HEK293 (cell line): ENCODE data around the gene HDAC10.

Experiments used
- CTCF ChIA-PET: fragments of 350-600 bp; formaldehyde crosslinking; extraction: SDS; loops from one replicate; lab custom pipeline; 2021; ENCODE audit warnings: antibody characterized with exemption; lab: Yijun Ruan, JAX
- POLR2A ChIA-PET: fragments of 300-600 bp; formaldehyde crosslinking; extraction: SDS; loops from one replicate; lab custom pipeline; 2020; ENCODE audit warnings: antibody characterized with exemption, inconsistent platforms; lab: Yijun Ruan, JAX
- H3K27ac ChIP-seq: fragments of 200-500 bp; sonication (Bioruptor generic); 2 replicates; pipeline ENCODE4 v1.5.1; 2014; ENCODE audit warnings: low read depth, low read length, control low read depth, inconsistent platforms; ENCODE audit errors: extremely low read depth
- H3K36me3 ChIP-seq, 2 experiments: fragments of 200-500 bp in 1 of 2; sonication (Bioruptor generic) in 1 of 2; 1 replicate in 1 of 2; 2 replicates in 1 of 2; pipeline ENCODE4 v1.5.1; 2014 to 2017; ENCODE audit warnings: inconsistent platforms in 2 of 2, low read length in 2 of 2; ENCODE audit not compliant: control insufficient read depth in 2 of 2, insufficient read depth in 1 of 2
- H3K4me1 ChIP-seq: fragments of 200-500 bp; sonication (Bioruptor generic); 2 replicates; pipeline ENCODE4 v1.5.1; 2014; ENCODE audit warnings: mild to moderate bottlenecking, low read length, inconsistent platforms; ENCODE audit not compliant: control insufficient read depth, insufficient read depth
- H3K4me3 ChIP-seq: 2 replicates; pipeline ENCODE4 v1.5.1; 2011; ENCODE audit warnings: low read depth, mild to moderate bottlenecking, control low read depth, low read length, moderate library complexity
- H3K9me3 ChIP-seq: fragments of 200-500 bp; sonication (Bioruptor generic); 2 replicates; pipeline ENCODE4 v1.5.1; 2014; ENCODE audit warnings: low read depth, low read length, inconsistent platforms; ENCODE audit not compliant: control insufficient read depth, insufficient read depth
- AEBP2 ChIP-seq: fragments of 450-650 bp; formaldehyde crosslinking; IDR thresholded peaks from 2 replicates; pipeline ENCODE4 v1.5.1; 2016; ENCODE audit warnings: missing biosample characterization, missing genetic modification characterization, borderline replicate concordance
- ELK4 ChIP-seq: IDR thresholded peaks from 2 replicates; pipeline ENCODE4 v1.6.1; 2011; ENCODE audit warnings: mild to moderate bottlenecking, low read depth, low read length, borderline replicate concordance
- HIC1 ChIP-seq: fragments of 450-650 bp; formaldehyde crosslinking; IDR thresholded peaks from 2 replicates; pipeline ENCODE4 v1.5.1; 2016; ENCODE audit warnings: missing biosample characterization, missing genetic modification characterization
- KLF1 ChIP-seq: fragments of 450-650 bp; formaldehyde crosslinking; IDR thresholded peaks from 2 replicates; pipeline ENCODE4 v1.5.1; 2016; ENCODE audit warnings: missing biosample characterization, missing genetic modification characterization
- KLF9 ChIP-seq: fragments of 450-650 bp; formaldehyde crosslinking; IDR thresholded peaks from 2 replicates; pipeline ENCODE4 v1.5.1; 2016; ENCODE audit warnings: missing biosample characterization, missing genetic modification characterization, low read depth
- MEIS1 ChIP-seq: sonication (generic); formaldehyde crosslinking; IDR thresholded peaks from 2 replicates; pipeline ENCODE4 v1.8.1; 2022; ENCODE audit warnings: missing genetic modification reagents, mild to moderate bottlenecking, borderline replicate concordance
- PATZ1 ChIP-seq: fragments of 450-650 bp; formaldehyde crosslinking; IDR thresholded peaks from 2 replicates; pipeline ENCODE4 v1.5.1; 2016; ENCODE audit warnings: missing biosample characterization, missing genetic modification characterization
- SCRT1 ChIP-seq: fragments of 450-650 bp; formaldehyde crosslinking; IDR thresholded peaks from 2 replicates; pipeline ENCODE4 v1.5.1; 2016; ENCODE audit warnings: missing biosample characterization, missing genetic modification characterization, borderline replicate concordance
- SP3 ChIP-seq: fragments of 450-650 bp; formaldehyde crosslinking; IDR thresholded peaks from 2 replicates; pipeline ENCODE4 v1.5.1; 2016; ENCODE audit warnings: missing biosample characterization, missing genetic modification characterization
- SP7 ChIP-seq: fragments of 450-650 bp; formaldehyde crosslinking; IDR thresholded peaks from 2 replicates; pipeline ENCODE4 v1.5.1; 2016; ENCODE audit warnings: missing biosample characterization, missing genetic modification characterization
- YY1 ChIP-seq: fragments of 450-650 bp; formaldehyde crosslinking; IDR thresholded peaks from 2 replicates; pipeline ENCODE4 v1.5.1; 2018; ENCODE audit warnings: missing biosample characterization, missing genetic modification characterization
- ZBTB1 ChIP-seq: fragments of 450-650 bp; formaldehyde crosslinking; IDR thresholded peaks from 2 replicates; pipeline ENCODE4 v1.5.1; 2016; ENCODE audit warnings: missing biosample characterization, missing genetic modification characterization
- ZBTB20 ChIP-seq: fragments of 450-650 bp; formaldehyde crosslinking; IDR thresholded peaks from 2 replicates; pipeline ENCODE4 v1.5.1; 2016; ENCODE audit warnings: missing biosample characterization, missing genetic modification characterization
- ZNF121 ChIP-seq: fragments of 450-650 bp; formaldehyde crosslinking; IDR thresholded peaks from 2 replicates; pipeline ENCODE4 v1.5.1; 2016; ENCODE audit warnings: missing biosample characterization, missing genetic modification characterization
- ZNF138 ChIP-seq: fragments of 450-650 bp; formaldehyde crosslinking; IDR thresholded peaks from 2 replicates; pipeline ENCODE4 v1.5.1; 2016; ENCODE audit warnings: missing biosample characterization, missing genetic modification characterization, borderline replicate concordance
- ZNF175 ChIP-seq: fragments of 450-650 bp; formaldehyde crosslinking; IDR thresholded peaks from 2 replicates; pipeline ENCODE4 v1.5.1; 2016; ENCODE audit warnings: missing biosample characterization, missing genetic modification characterization
- ZNF211 ChIP-seq: fragments of 450-650 bp; formaldehyde crosslinking; IDR thresholded peaks from 2 replicates; pipeline ENCODE4 v1.5.1; 2016; ENCODE audit warnings: low read depth, missing biosample characterization, missing genetic modification characterization
- ZNF214 ChIP-seq: fragments of 450-650 bp; formaldehyde crosslinking; IDR thresholded peaks from 2 replicates; pipeline ENCODE4 v1.5.1; 2017; ENCODE audit warnings: missing biosample characterization, mild to moderate bottlenecking, missing genetic modification characterization, borderline replicate concordance
- ZNF24 ChIP-seq: fragments of 450-650 bp; formaldehyde crosslinking; IDR thresholded peaks from 2 replicates; pipeline ENCODE4 v1.5.1; 2016; ENCODE audit warnings: missing biosample characterization, missing genetic modification characterization
- ZNF266 ChIP-seq: fragments of 450-650 bp; formaldehyde crosslinking; IDR thresholded peaks from 2 replicates; pipeline ENCODE4 v1.5.1; 2016; ENCODE audit warnings: missing biosample characterization, missing genetic modification characterization, low read depth
- ZNF350 ChIP-seq: fragments of 450-650 bp; formaldehyde crosslinking; IDR thresholded peaks from 2 replicates; pipeline ENCODE4 v1.5.0; 2017; ENCODE audit warnings: missing biosample characterization, mild to moderate bottlenecking, missing genetic modification characterization
- ZNF48 ChIP-seq: fragments of 450-650 bp; formaldehyde crosslinking; IDR thresholded peaks from 2 replicates; pipeline ENCODE4 v1.5.1; 2016; ENCODE audit warnings: missing biosample characterization, missing genetic modification characterization
- ZNF514 ChIP-seq: fragments of 450-650 bp; formaldehyde crosslinking; IDR thresholded peaks from 2 replicates; pipeline ENCODE4 v1.5.1; 2016; ENCODE audit warnings: missing biosample characterization, missing genetic modification characterization
- ZNF610 ChIP-seq: fragments of 450-650 bp; formaldehyde crosslinking; IDR thresholded peaks from 2 replicates; pipeline ENCODE4 v1.5.1; 2016; ENCODE audit warnings: missing biosample characterization, missing genetic modification characterization, borderline replicate concordance
- ZNF677 ChIP-seq: fragments of 450-650 bp; IDR thresholded peaks from 2 replicates; pipeline ENCODE4 v1.5.0; 2018; ENCODE audit warnings: missing biosample characterization, mild to moderate bottlenecking, missing genetic modification characterization, moderate library complexity
- ZNF701 ChIP-seq: fragments of 450-650 bp; formaldehyde crosslinking; IDR thresholded peaks from 2 replicates; pipeline ENCODE4 v1.5.1; 2016; ENCODE audit warnings: missing biosample characterization, missing genetic modification characterization
- ZNF777 ChIP-seq: fragments of 450-650 bp; formaldehyde crosslinking; IDR thresholded peaks from 2 replicates; pipeline ENCODE4 v1.5.1; 2017; ENCODE audit warnings: missing biosample characterization, missing genetic modification characterization, borderline replicate concordance
- ZSCAN30 ChIP-seq: fragments of 450-650 bp; IDR thresholded peaks from 2 replicates; pipeline ENCODE4 v1.5.1; 2018; ENCODE audit warnings: missing biosample characterization, mild to moderate bottlenecking, missing genetic modification characterization, moderate library complexity
- ZXDB ChIP-seq: fragments of 450-650 bp; formaldehyde crosslinking; IDR thresholded peaks from 2 replicates; pipeline ENCODE4 v1.5.1; 2016; ENCODE audit warnings: missing biosample characterization, missing genetic modification characterization

The HDAC10 gene

GRCh38 chr22:50272044-50272802, 21.2 kb upstream of the HDAC10 start (continued):
- TF ChIP-seq MEIS1: no peak
- no peak for TF ChIP-seq ZNF138 (tag by site-specific recombination)
- no peak for TF ChIP-seq ZNF175 (tag by site-specific recombination)
- TF ChIP-seq SP3 (tag by site-specific recombination): no peak
- no peak for TF ChIP-seq SCRT1 (tag by site-specific recombination)

GRCh38 chr22:50271519-50271970, 20.5 kb upstream of the HDAC10 start:
- Histone ChIP-seq H3K4me1 (peaks cover 14% of the 10 kb centered on the region), H3K27ac (peak overlapping the region; percentile 31; the same call in 1 of the 2 replicates), H3K4me3 (peak overlapping the region; percentile 21), H3K36me3 (peaks cover 0 to 22% of the 10 kb centered on the region in 2 experiments; a peak in 1 of 3 replicates), H3K9me3 (no peaks in the 10 kb centered on the region)
- CTCF ChIA-PET: interaction anchor here (0.6 to 6.3 kb wide), 8 partner anchors 9 to 70 kb away, joined by 3 to 42 read pairs (median 6); partner anchors contain the start of genes HDAC10 and MAPK12
- POLR2A ChIA-PET: interaction anchor here (0.9 to 2.3 kb wide), 12 partner anchors 8 to 291 kb away, joined by 3 to 17 read pairs (median 7); partner anchors contain the start of genes HDAC10, MAPK12 and SYCE3
- no peak for TF ChIP-seq ELK4
- no peak for TF ChIP-seq ZNF24
- peak; percentile 86 for TF ChIP-seq ZBTB20
- peak; percentile 75; the same call in 1 of the 2 replicates for TF ChIP-seq ZSCAN30 (tag by site-specific recombination)
- TF ChIP-seq SP7 (tag by site-specific recombination): no peak
- no peak for TF ChIP-seq ZNF610 (tag by site-specific recombination)
- TF ChIP-seq ZBTB1: no peak
- no peak for TF ChIP-seq ZNF777 (tag by site-specific recombination)
- TF ChIP-seq ZNF121 (tag by site-specific recombination): no peak
- peak; percentile 66 for TF ChIP-seq KLF9 (tag by site-specific recombination)
- TF ChIP-seq ZNF350 (tag by site-specific recombination): no peak
- TF ChIP-seq PATZ1 (tag by site-specific recombination): 0 out of 2 replicates have a peak, but pooled peaks have one; percentile 7
- TF ChIP-seq ZNF211: no peak
- TF ChIP-seq ZNF677 (tag by site-specific recombination): no peak
- TF ChIP-seq AEBP2 (tag by site-specific recombination): no peak
- TF ChIP-seq ZNF514 (tag by site-specific recombination): no peak
- TF ChIP-seq HIC1 (tag by site-specific recombination): no peak
- no peak for TF ChIP-seq ZNF48 (tag by site-specific recombination)
- TF ChIP-seq ZNF214: no peak
- TF ChIP-seq YY1 (tag by site-specific recombination): 0 out of 2 replicates have a peak, but pooled peaks have one; percentile 13
- peak; percentile 95 for TF ChIP-seq KLF1 (tag by site-specific recombination)
- TF ChIP-seq ZNF701 (tag by site-specific recombination): no peak
- no peak for TF ChIP-seq ZNF266 (tag by site-specific recombination)
- no peak for TF ChIP-seq ZXDB (tag by site-specific recombination)
